ENCODE data around the gene SUMO4. TPM values are rescaled to one million over a fixed set of nuclear protein-coding genes. Genes with fewer than 3 reads are reported as not detected.

The SUMO4 gene
- total RNA-seq, 4 donors from 2014 or later: 1.0 to 6.0 (median 3.4) TPM

GRCh38 chr6:149379977-149380376 lies 20.1 kb upstream of the SUMO4 start:
- no peaks in the 10 kb centered on the region for H3K4me1 ChIP-seq
- H3K4me3 ChIP-seq: no peak overlapping the region
- no peak for DNase-seq (ENCODE audit: low spot score in 2 of 2)
- 98% methylated on average over 3 of the region's 3 CpGs for WGBS
- H3K9me3 ChIP-seq: no peaks in the 10 kb centered on the region
- H3K27ac ChIP-seq: no peak overlapping the region
- H3K27me3 ChIP-seq: no peaks in the 10 kb centered on the region
- no peak for TF ChIP-seq POLR2A (IDR thresholded peaks at IDR 0.05)
- TF ChIP-seq POLR2AphosphoS5 (IDR thresholded peaks at IDR 0.05): no peak
- no peak for TF ChIP-seq EP300 (IDR thresholded peaks at IDR 0.05)
- peaks cover 39% of the 10 kb centered on the region for H3K36me3 ChIP-seq

GRCh38 chr6:149380523-149380922 lies 19.5 kb upstream of the SUMO4 start:
- no peak for TF ChIP-seq EP300 (IDR thresholded peaks at IDR 0.05)
- TF ChIP-seq POLR2AphosphoS5 (IDR thresholded peaks at IDR 0.05): no peak
- no peak for TF ChIP-seq POLR2A (IDR thresholded peaks at IDR 0.05)
- TF ChIP-seq CTCF (IDR thresholded peaks at IDR 0.05): no peak
- Histone ChIP-seq H3K27ac (no peak overlapping the region), H3K36me3 (peaks cover 39% of the 10 kb centered on the region), H3K4me3 (no peak overlapping the region), H3K27me3 (no peaks in the 10 kb centered on the region), H3K9me3 (no peaks in the 10 kb centered on the region), H3K4me1 (no peaks in the 10 kb centered on the region)
- DNase-seq (ENCODE audit: low spot score in 2 of 2): no peak

GRCh38 chr6:149383371-149383770 lies 16.7 kb upstream of the SUMO4 start:
- Histone ChIP-seq H3K27ac (no peak overlapping the region), H3K9me3 (no peaks in the 10 kb centered on the region), H3K4me1 (peaks cover 14% of the 10 kb centered on the region), H3K27me3 (no peaks in the 10 kb centered on the region), H3K4me3 (no peak overlapping the region), H3K36me3 (peaks cover 34% of the 10 kb centered on the region)
- WGBS: 91% methylated on average over 4 of the region's 4 CpGs
- DNase-seq (ENCODE audit: low spot score in 2 of 2): no peak
- TF ChIP-seq POLR2A (IDR thresholded peaks at IDR 0.05) (no peak), EP300 (IDR thresholded peaks at IDR 0.05) (no peak), CTCF (IDR thresholded peaks at IDR 0.05) (no peak), POLR2AphosphoS5 (IDR thresholded peaks at IDR 0.05) (no peak)

GRCh38 chr6:149384464-149384863 lies 15.6 kb upstream of the SUMO4 start:
- Histone ChIP-seq H3K27ac (no peak overlapping the region), H3K9me3 (no peaks in the 10 kb centered on the region), H3K4me1 (peaks cover 14% of the 10 kb centered on the region), H3K36me3 (peaks cover 23% of the 10 kb centered on the region), H3K4me3 (no peak overlapping the region), H3K27me3 (no peaks in the 10 kb centered on the region)
- TF ChIP-seq POLR2AphosphoS5 (IDR thresholded peaks at IDR 0.05) (no peak), EP300 (IDR thresholded peaks at IDR 0.05) (no peak), POLR2A (IDR thresholded peaks at IDR 0.05) (no peak), CTCF (IDR thresholded peaks at IDR 0.05) (no peak)
- no peak for DNase-seq (ENCODE audit: low spot score in 2 of 2)

GRCh38 chr6:149385998-149386646 lies 13.9 kb upstream of the SUMO4 start:
- peaks cover 14% of the 10 kb centered on the region for H3K4me1 ChIP-seq
- 95% methylated on average over 5 of the region's 5 CpGs for WGBS
- H3K4me3 ChIP-seq: no peak overlapping the region
- no peak overlapping the region for H3K27ac ChIP-seq
- H3K27me3 ChIP-seq: no peaks in the 10 kb centered on the region
- DNase-seq (ENCODE audit: low spot score in 2 of 2): no peak
- no peak for TF ChIP-seq CTCF (IDR thresholded peaks at IDR 0.05)
- TF ChIP-seq POLR2AphosphoS5 (IDR thresholded peaks at IDR 0.05): no peak
- TF ChIP-seq EP300 (IDR thresholded peaks at IDR 0.05): no peak
- TF ChIP-seq POLR2A (IDR thresholded peaks at IDR 0.05): no peak
- H3K9me3 ChIP-seq: no peaks in the 10 kb centered on the region
- H3K36me3 ChIP-seq: peaks cover 13% of the 10 kb centered on the region
